Skeletal muscle cell (primary cell): ENCODE measurements around the gene CSMD2.

ENCODE experiments used
- DNase-seq: peaks from one replicate; pipeline ENCODE4 v3.0.0-alpha.2; 2010; ENCODE audit warnings: low read depth
- H3K4me3 ChIP-seq: 2 replicates; pipeline ENCODE4 v1.5.1; 2011; ENCODE audit warnings: low read depth, mild to moderate bottlenecking, control low read depth, low read length, moderate library complexity

Gene CSMD2

DNA sequence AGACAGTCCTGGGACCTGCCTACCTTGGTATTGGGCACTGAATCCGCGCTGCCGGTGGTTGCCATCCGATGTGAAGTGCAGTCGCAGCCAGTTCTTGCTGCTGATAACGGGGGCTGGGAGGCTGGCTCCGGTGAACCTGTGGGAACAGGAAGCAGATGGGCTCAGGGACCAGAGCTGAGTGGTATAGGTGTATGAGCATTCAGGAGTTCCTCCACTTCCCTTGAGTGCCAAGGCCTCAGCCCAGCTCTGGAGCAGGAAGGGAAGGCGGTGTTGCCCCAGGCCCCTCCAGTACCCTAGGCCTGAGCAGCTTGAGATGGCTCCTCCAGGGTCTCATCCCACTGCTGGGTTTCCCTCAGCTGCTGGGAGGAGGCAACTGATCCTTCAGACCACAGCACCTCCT lies 318.2 kb downstream of the CSMD2 start:
- no peak overlapping the region for H3K4me3 ChIP-seq
- no peak for DNase-seq

- no peak for DNase-seq
- H3K4me3 ChIP-seq = no peak overlapping the region
Observed at GRCh38 chr1:33844166-33844565, 320.9 kb downstream of the CSMD2 start.

DNA sequence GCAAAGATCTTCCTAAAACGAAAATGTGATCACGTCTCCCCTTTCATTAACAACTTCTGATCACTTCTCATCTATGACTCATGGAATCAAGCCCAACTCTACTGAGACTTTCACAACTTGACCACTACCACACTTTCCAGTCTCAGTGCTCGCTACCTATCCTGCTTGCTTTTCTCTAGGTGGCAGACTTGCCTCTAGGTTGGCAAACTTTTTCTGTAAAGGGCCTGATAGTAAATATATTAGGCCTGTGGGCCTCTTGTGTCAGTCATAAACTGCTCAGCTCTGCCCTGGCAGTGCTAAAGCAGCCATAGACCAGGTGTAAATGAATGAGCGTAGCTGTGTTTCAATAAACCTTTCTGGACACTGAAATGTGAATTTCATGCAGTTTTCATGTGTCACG lies 322.7 kb downstream of the CSMD2 start:
- no peak overlapping the region for H3K4me3 ChIP-seq
- DNase-seq = no peak

DNA sequence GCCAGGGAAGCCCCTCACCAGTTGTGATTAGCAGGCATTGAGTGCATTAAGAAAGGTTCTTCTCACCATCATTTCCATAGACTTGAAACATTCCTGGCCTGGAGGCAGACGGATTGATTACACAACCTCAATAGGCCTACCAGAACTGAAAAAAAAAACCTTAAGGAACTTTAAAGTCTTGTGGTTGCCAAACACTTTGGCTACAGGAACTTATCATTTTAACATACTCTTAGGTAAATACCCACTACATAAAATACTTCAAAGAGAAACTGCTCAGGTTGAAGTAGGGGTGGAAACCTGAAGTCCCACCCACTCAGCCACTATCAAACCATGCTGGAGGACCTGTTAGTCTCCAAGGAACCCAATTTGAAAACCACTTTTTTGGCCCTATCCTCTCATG lies 323.5 kb downstream of the CSMD2 start:
- no peak for DNase-seq
- no peak overlapping the region for H3K4me3 ChIP-seq

DNA sequence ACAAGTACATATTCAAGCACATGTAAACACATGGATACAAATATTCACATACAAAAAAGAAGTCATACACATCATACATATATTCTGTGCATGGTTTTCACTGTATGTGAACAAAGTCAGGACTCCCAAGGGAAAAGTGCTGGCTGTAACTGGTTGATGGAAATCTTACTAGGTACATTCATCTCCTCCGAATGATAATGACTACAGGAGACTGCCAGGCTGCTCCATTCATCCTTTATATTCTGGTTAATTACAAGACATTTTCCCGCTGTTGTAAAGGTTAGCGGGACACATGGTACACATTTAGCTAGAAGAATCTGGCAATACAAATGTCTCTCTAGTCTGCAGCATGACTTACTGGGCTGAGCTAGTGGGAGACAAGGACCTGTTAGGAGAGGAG lies 327.4 kb downstream of the CSMD2 start:
- H3K4me3 ChIP-seq = no peak overlapping the region
- no peak for DNase-seq

- no peak for DNase-seq
- no peak overlapping the region for H3K4me3 ChIP-seq
Observed at GRCh38 chr1:33836911-33837310, 328.1 kb downstream of the CSMD2 start.

GRCh38 chr1:33828654-33829053 lies 336.4 kb downstream of the CSMD2 start:
- no peak overlapping the region for H3K4me3 ChIP-seq
- no peak for DNase-seq

- DNase-seq = no peak
- H3K4me3 ChIP-seq = no peak overlapping the region
Observed at GRCh38 chr1:33828059-33828458, 337.0 kb downstream of the CSMD2 start.

DNA sequence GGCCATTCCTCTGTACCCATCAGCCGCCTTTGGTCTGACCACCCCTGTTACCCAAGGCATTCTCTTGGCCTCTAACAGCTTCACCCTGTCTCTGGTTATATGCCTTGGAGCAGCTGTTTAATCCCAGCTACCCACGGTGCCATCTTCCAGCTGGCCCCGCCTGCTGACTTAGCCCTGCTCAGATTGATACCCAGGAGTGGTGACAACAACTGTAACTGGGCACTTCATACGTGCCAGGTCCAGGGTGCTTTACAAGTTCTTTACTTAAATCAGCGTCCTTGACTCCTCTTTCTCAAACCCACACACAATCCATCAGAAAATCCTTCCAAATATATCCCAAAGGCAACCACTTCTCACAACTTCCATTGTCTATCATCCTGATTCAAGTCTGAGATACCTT lies 338.3 kb downstream of the CSMD2 start:
- no peak for DNase-seq
- H3K4me3 ChIP-seq = no peak overlapping the region

DNA sequence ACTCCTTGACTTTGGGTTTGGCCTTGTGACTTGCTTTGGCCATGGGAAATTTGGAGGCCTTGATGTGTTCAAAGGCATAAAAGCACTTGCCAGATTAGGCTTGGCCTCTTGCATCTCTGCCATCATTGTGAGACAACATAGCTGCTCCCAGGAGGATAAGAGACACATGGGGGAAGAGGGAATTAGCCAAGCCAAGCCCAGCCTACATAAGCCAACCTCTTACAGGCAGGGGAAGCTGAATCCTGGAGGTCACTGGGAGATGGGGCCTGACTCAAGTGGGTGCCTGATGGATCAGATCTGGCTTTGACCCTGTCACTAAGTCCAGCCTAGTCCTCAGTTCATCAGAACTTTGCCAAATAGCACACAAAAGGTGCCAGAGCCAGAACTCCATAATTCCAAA lies 338.7 kb downstream of the CSMD2 start:
- DNase-seq = no peak
- H3K4me3 ChIP-seq = no peak overlapping the region

GRCh38 chr1:33825506-33825905 lies 339.5 kb downstream of the CSMD2 start:
- H3K4me3 ChIP-seq = no peak overlapping the region
- no peak for DNase-seq

- no peak overlapping the region for H3K4me3 ChIP-seq
- no peak for DNase-seq
Observed at GRCh38 chr1:33824971-33825370, 340.1 kb downstream of the CSMD2 start.

GRCh38 chr1:33824321-33824720 lies 340.7 kb downstream of the CSMD2 start:
- H3K4me3 ChIP-seq = no peak overlapping the region
- no peak for DNase-seq

DNA sequence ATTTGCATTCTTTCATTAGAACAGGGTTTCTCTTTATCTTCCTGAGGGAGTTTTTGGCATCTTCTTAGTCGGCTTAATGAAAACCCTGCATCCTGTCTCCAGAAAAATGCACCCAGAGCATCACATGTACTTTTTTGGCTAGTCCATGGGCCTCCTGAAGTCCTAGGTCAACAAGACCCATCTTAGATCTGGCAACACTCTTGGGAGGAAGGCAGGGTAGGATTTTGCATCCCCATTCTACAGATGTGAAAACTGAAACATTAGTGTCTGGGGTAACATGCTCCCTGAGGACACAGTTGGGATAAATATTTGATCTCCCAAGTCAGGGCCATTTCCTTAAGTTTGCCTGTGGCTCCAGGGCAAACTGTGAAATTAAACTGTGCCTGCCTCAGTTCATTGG lies 341.2 kb downstream of the CSMD2 start:
- DNase-seq = no peak
- no peak overlapping the region for H3K4me3 ChIP-seq

GRCh38 chr1:33823401-33823800 lies 341.6 kb downstream of the CSMD2 start:
- DNase-seq = no peak
- H3K4me3 ChIP-seq = no peak overlapping the region

DNA sequence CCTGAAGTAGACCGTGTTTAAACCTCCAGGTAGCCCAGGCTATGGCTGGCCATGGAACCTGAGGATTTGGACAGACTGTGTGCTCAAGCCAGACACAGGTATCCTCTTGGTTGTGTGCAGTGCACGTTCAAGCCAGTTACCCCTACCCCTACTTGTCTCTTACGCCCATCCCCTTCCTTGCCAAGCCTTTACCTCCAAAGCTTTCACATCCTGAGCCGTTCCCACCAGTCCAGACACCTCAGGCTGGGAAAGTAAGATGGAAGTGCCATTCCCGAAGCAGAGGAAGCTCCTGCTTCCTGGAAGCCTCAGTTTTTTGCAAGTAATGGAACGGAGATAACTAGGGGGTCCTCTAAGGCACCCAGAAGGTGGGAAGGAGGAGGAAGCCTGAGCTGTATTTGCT lies 342.6 kb downstream of the CSMD2 start:
- no peak for DNase-seq
- H3K4me3 ChIP-seq = no peak overlapping the region

DNA sequence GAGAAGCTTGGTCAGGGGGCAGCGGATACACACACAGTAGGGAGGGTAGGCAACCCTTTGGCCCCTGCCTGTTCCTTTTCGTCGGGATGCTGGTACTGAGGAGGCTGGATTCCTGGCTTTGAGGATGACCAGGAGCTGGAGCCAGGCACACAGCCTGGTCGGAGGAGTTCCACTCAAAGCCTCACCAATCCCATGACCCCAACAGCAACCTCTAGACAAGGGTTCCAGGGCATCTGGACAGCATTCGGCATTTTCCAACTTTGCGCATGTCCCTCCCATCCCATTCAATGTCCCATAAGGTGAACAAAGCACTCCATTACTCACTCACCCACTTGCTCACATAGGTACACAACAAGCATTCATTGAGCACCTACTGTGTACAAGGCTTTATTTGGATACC lies 343.7 kb downstream of the CSMD2 start:
- no peak overlapping the region for H3K4me3 ChIP-seq

DNA sequence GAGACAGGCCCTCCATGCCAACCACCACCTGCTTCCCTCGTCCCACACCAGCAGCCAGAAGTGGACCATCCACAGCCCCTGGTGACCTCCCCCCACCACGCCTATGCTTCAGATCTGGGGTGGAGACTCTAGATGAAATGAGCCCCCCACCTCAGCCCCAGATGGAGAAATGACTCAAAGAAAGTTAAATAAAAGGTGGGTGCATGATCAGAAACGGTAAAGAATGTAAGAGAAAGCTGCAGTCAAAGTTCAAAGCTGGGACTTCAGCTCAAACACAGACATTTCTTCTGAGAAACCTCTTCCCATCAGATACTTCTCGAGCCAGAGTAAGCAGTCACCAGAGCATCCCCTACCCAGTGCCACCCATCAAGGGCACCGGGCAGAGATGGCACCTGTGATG lies 344.2 kb downstream of the CSMD2 start:
- no peak overlapping the region for H3K4me3 ChIP-seq
- no peak for DNase-seq

More for the DNA sequence above, 343.7 kb downstream of the CSMD2 start:
- DNase-seq = no peak

DNA sequence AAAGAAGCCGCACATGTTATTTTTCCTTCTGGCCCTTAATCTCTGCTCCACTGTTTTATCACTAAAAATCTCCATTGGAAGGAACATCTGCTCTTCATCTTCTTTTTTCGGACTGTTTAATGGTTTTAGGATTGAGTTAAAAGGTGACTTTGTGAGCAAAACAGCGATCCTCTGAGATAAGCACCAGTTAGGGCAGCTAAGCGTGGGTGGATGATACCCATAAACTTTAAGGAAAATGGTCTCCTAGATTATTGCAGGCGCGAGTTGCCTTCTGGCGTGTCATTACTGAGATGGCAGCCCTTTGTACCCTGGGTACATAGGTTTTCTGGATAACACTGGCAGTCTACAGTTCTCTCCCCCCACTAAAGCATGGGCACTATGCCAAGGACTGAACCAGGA lies 345.1 kb downstream of the CSMD2 start:
- DNase-seq = no peak
- H3K4me3 ChIP-seq = no peak overlapping the region

- no peak overlapping the region for H3K4me3 ChIP-seq
- no peak for DNase-seq
Observed at GRCh38 chr1:33819290-33819912, 345.6 kb downstream of the CSMD2 start.

- DNase-seq = no peak
- H3K4me3 ChIP-seq = no peak overlapping the region
Observed at GRCh38 chr1:33818071-33818470, 347.0 kb downstream of the CSMD2 start.

DNA sequence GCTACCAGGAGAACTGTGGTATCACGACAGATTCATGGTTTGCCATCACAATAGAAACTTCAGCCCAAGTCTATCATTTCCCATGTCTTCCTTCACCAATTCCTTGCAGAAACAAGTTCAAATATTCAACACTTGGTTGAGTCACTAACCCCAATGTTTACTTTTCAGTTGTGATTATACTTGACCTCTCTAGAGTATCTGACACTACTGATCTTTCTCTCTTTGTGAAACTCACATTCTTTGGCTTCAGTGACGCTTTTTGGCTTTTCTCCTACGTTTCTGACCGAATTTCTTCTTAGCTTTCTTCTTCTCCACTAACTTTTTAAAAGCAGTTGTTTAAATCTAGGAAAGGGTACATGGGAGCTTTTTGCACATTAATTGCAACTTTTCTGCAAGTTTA lies 350.0 kb downstream of the CSMD2 start:
- H3K4me3 ChIP-seq = no peak overlapping the region
- peak; percentile 0 for DNase-seq
